GM19324 (cell line): ENCODE results near the gene ATP5IF1.
A peak's percentile ranks its signal among the peaks of the same experiment; 100 is the strongest.

Experiments
- ATAC-seq: cut with Tn5 transposase; IDR thresholded peaks from one replicate; pipeline ENCODE4 v1.9.1; 2021; ENCODE audit warnings: mild to moderate bottlenecking, moderate library complexity; ENCODE audit not compliant: unreplicated experiment, low FRiP score

The ATP5IF1 gene

DNA sequence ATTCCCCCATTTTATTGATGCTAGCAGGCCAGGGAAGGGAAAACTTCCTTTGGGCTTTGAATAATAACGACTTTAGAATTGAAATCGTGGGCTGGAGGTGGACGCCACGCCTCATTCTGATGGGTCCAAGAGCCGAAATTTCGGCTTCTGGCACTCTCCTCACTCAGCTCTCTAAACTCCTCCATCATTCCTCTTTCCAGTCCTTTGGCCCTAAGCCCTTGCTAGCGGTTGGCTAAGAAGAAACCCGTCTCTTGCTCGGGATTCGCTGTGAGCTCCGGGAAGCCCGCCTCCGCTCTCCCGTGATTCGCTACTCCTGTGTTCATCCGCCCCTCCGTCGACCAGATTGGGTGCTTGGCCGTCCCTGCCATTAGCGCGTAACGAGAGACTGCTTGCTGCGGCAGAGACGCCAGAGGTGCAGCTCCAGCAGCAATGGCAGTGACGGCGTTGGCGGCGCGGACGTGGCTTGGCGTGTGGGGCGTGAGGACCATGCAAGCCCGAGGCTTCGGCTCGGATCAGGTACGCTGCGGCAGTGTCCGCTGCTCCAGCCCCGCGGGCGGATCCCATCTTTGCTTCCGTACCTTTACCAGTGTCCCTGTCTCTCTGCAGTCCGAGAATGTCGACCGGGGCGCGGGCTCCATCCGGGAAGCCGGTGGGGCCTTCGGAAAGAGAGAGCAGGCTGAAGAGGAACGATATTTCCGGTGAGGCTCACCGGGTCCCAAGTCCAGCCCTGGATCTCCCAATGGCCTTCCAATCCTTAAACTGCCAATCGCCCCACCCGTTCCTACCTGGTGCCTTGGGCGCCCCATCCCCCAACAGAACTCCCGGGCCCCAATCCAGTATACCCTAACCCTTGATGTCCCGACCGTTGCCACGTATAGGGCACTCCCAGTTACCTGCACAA lies at the start of gene ATP5IF1:
ATP5IF1 (plus strand) TSS at position 370 of the 901 bp plus-strand sequence; CDS start at position 430, 60 bp downstream.
- ATAC-seq: peak; percentile 83

DNA sequence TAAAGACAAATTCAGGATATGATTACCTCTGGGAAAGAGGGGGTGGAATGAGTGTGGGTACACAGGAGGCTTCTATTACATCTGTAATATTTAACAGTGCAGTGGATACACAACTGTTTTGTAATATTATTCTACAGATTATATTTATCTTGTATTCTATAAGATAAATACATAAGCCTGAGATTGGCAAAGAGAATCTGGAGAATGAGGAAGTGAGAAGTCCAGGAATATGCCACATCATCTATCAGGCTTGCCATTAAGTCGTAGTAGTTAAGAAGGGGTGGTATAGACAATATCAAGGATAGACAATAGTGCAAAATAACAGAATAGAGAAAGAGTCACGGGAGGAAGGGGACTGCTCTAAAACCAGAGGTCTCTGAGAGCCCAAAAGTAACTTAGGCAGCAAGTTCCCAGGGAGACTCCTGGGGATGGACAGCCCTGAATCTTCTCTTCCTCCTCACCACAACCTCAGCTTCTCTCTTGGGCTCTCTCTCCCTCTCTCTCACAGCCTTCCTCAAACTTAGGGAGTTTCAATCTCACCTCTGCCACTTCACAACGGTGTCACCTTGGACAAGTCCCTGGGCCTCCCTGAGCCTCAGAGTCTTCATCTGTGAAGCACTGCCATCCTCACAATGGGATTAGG lies 45.5 kb upstream of the ATP5IF1 start:
- ATAC-seq: no peak

DNA sequence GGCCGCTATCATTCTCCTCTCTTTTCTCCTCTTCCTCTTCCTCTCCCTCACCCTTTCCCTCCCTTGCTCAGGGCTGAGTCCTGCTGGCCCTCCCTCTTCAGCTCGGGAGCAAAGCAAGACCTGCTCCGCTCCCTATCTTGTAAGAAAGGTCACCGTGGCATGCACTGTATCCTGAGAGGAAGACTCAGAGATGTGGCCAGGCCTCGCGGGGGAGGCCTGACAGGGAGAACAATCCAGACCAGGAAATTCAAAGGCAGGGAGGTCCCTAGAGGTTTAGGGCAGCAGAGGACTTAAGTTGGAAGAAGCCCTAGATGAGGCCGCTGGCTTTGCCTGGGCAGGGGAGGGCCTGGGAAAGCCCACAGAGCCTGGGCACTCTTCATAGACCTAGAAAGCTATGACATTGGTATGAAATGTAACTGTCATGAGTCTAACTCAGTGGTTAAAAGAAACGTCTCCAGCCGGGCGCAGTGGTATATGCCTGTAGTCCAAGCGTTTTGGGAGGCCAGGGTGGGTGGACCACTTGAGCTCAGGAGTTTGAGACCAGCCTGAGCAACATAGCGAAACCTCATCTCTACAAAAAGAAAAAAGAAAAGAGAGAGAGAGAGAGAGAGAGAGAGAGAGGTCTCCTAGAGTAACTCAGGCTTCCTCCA lies 44.8 kb upstream of the ATP5IF1 start:
- ATAC-seq: no peak

- ATAC-seq: no peak
These were observed 42.2 kb upstream of the ATP5IF1 start for GRCh38 chr1:28193701-28194161.

GRCh38 chr1:28194326-28195035 lies 41.4 kb upstream of the ATP5IF1 start:
- no peak for ATAC-seq

- ATAC-seq: no peak
These were observed 40.1 kb upstream of the ATP5IF1 start for GRCh38 chr1:28195780-28196179.

DNA sequence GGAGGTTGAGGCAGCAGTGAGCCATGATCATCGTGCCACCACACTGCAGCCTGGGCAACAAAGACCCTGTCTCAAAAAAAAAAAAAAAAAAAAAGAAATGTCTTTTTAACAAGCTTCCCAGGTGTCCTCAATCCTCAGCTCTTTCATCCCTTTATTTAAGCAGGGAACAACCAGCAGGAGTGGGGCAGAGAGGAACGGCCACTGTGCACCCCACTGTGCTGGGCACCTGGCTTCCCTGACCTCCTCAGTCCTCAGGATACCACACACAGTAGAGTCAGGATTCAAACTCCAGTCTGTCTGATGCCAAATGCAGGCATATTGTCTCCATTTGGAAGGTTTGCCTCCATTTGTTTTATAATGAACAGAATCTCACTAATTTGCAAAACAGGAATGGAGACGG lies 39.6 kb upstream of the ATP5IF1 start:
- no peak for ATAC-seq

- ATAC-seq: no peak
These were observed 38.1 kb upstream of the ATP5IF1 start for GRCh38 chr1:28197682-28198415.

- peak; percentile 76 for ATAC-seq
These were observed 36.3 kb upstream of the ATP5IF1 start for GRCh38 chr1:28199328-28200233.

- ATAC-seq: peak; percentile 10
These were observed 35.6 kb upstream of the ATP5IF1 start for GRCh38 chr1:28200234-28200873.

DNA sequence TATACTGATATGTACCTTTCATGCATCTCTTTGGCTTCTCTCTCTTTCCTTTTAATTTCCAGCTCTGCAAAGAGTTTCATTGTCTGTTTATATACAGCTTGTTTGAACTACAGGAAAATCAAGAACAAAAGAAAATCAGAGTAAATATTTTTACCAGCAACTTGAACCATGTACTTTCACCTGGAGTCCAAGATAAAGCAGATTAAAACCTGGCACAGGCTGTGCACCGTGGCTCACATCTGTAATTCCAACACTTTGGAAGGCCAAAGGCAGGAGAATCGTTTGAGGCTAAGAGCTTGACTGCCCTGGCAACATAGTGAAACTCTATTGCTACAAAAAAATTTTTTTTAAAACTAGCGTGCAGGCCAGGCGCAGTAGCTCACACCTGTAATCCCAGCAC lies 30.7 kb upstream of the ATP5IF1 start:
- ATAC-seq: no peak

GRCh38 chr1:28208818-28209441 lies 27.0 kb upstream of the ATP5IF1 start:
- no peak for ATAC-seq

DNA sequence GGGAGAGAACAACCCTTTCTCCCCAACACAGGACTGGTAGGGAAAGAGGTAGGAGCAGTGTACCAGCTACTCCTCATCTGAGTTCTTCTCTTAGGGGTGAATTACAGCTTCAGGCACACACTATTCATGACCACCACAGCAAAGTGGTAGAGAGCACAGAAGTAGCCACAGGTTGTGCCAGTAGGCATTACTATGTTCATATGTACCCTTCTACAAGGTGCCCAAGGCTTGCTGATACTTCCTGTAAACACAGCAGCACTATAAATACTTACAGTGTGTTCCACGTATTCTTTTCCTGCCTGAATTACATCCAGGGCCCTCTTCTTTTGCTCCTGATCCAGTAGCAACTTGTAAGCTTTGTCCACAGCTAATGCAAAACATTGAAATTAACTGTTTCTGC lies 26.2 kb upstream of the ATP5IF1 start:
- ATAC-seq: no peak

DNA sequence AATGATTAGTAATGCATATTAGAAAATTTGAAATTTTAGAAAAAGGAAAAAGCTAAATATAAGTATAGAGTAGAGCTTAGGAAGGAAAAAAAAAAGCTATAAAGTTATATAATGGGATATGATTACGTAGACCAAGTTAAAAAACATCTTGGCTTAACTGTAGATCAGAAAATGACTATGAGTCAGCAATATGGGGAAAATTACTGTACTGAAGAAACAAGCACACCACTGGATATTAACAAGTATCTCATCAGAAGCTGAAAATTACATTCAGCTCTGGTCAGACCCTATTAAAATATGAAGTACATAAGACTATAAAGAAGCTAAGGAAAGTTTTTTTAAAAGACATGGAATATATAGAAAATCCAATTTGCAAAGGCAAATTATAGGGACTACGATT lies 22.6 kb upstream of the ATP5IF1 start:
- ATAC-seq: no peak

- ATAC-seq: no peak
These were observed 6.8 kb upstream of the ATP5IF1 start for GRCh38 chr1:28229089-28229488.

DNA sequence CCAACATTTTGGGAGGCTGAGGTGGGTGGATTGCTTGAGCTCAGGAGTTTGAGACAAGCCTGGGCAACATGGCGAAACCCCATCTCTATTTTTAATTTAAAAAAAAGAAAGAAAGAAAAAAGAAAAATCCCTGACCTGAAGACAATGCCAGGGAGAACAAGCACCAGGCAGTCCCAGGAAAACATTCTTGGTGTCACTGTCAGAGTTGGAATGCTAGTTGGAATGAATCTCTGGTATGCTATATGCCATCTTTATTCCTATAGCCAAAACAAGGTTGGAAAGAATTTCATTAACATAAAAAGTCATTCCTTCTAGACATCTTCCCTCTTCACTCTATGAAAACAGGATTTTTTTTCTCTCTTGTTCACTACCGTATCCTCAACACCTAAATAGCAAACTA lies 5.9 kb upstream of the ATP5IF1 start:
- no peak for ATAC-seq

- ATAC-seq: peak; percentile 62
These were observed 3.2 kb upstream of the ATP5IF1 start, which contains the start of gene DNAJC8 for GRCh38 chr1:28232558-28233263. Gene DNAJC8, minus strand, starts transcription at chr1:28233029. Its CDS starts 31 bp downstream, at chr1:28232998.
